ENCODE data around the gene RNF17.

Gene RNF17

DNA sequence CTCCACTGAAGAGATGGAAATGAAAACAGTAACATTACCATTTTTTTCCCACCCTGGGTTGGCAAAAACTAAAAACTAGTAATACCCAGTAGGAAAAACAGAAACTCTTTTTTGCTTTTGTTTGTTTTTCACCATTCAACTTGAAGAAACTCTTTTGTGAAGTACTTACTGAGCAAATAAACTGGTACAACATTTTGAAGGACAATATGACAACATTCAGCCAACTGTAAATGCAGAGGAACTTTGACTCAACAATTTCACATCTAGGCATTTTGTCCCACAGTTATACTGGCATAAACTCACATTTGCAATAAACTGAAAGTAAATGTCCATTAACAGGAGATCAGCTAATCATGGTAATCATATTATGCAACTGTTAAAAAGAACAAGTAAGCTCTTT is 152.5 kb downstream of the RNF17 start:
- no peak for DNase-seq (ENCODE audit: low read depth)
- TF ChIP-seq, protein P1, sequence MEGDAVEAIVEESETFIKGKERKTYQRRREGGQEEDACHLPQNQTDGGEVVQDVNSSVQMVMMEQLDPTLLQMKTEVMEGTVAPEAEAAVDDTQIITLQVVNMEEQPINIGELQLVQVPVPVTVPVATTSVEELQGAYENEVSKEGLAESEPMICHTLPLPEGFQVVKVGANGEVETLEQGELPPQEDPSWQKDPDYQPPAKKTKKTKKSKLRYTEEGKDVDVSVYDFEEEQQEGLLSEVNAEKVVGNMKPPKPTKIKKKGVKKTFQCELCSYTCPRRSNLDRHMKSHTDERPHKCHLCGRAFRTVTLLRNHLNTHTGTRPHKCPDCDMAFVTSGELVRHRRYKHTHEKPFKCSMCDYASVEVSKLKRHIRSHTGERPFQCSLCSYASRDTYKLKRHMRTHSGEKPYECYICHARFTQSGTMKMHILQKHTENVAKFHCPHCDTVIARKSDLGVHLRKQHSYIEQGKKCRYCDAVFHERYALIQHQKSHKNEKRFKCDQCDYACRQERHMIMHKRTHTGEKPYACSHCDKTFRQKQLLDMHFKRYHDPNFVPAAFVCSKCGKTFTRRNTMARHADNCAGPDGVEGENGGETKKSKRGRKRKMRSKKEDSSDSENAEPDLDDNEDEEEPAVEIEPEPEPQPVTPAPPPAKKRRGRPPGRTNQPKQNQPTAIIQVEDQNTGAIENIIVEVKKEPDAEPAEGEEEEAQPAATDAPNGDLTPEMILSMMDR (IDR thresholded peaks at IDR 0.05; ENCODE audit: low read depth, low read length, missing control alignments): no peak
- in situ Hi-C loops (cut with HindIII; ENCODE audit: low sequenced_read_pairs): no loop called here
- no peak overlapping the region for H3K4me3 ChIP-seq (ENCODE audit: low read depth, low read length)

DNA sequence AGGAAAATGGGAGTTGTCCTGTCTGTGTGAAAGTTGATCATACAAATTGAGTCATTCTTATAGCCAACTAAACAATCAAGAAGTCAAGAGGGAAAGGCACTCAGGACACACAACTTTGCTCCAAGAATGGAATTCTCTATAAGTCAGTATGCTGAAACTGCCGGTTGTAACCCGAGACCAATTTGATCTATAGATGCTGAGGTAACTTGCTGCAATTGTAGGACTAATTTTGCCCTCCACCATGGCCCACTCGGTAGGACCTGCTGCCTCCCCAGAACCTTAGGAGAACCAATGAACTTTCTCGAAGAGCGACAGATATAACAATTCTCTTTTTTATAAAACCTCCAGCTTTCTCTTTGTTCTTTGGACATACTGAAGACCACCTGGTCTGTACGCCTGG is 157.0 kb downstream of the RNF17 start:
- TF ChIP-seq, protein P1 (IDR thresholded peaks at IDR 0.05; ENCODE audit: low read depth, low read length, missing control alignments): no peak
- DNase-seq (ENCODE audit: low read depth): no peak
- H3K4me3 ChIP-seq (ENCODE audit: low read depth, low read length): no peak overlapping the region
- in situ Hi-C loops (cut with HindIII; ENCODE audit: low sequenced_read_pairs): no loop called here

DNA sequence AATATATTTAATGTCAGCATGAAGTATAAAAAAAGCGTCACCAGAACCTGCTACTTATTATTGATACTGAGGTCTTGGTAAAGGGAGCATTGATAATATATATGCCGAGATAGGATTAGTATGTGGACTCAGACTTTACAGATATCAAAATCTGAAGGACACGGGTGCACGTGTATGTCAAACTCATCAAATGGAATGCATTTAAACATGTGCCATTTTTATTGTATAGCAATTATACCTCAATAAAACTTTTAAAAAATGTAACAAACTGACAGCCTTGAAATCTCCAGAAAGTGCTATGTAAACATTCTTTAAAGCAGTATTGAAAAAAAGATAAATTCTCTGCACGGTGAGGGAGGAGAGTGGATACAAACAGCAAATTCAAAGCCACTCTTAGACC is 157.9 kb downstream of the RNF17 start:
- in situ Hi-C loops (cut with HindIII; ENCODE audit: low sequenced_read_pairs): no loop called here
- peak overlapping the region; percentile 92 for H3K4me3 ChIP-seq (ENCODE audit: low read depth, low read length)
- TF ChIP-seq, protein P1 (IDR thresholded peaks at IDR 0.05; ENCODE audit: low read depth, low read length, missing control alignments): no peak

DNA sequence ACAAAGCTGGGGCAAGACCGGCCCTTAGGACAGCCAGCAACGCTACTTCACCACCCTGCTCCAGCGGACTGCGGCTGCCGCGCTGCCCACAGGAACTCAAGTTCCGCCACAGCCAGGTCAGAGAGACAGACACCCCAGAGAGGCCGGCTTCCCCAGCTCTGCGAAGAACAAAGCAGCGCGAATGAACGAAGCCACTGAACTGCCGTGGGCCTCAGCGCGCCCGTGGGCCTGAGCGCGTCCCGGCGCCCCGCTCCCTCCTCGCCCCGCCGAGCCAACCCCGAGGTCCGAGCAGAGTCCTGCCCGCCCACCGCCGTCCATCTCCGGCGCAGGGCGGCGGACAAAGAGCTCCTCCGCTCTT is 158.4 kb downstream of the RNF17 start:
- in situ Hi-C loops (cut with HindIII; ENCODE audit: low sequenced_read_pairs): no loop called here
- peak overlapping the region; percentile 92 for H3K4me3 ChIP-seq (ENCODE audit: low read depth, low read length)
- TF ChIP-seq, protein P1 (IDR thresholded peaks at IDR 0.05; ENCODE audit: low read depth, low read length, missing control alignments): no peak
- no peak for DNase-seq (ENCODE audit: low read depth)

More for the DNA sequence above, 157.9 kb downstream of the RNF17 start:
- no peak for DNase-seq (ENCODE audit: low read depth)

DNA sequence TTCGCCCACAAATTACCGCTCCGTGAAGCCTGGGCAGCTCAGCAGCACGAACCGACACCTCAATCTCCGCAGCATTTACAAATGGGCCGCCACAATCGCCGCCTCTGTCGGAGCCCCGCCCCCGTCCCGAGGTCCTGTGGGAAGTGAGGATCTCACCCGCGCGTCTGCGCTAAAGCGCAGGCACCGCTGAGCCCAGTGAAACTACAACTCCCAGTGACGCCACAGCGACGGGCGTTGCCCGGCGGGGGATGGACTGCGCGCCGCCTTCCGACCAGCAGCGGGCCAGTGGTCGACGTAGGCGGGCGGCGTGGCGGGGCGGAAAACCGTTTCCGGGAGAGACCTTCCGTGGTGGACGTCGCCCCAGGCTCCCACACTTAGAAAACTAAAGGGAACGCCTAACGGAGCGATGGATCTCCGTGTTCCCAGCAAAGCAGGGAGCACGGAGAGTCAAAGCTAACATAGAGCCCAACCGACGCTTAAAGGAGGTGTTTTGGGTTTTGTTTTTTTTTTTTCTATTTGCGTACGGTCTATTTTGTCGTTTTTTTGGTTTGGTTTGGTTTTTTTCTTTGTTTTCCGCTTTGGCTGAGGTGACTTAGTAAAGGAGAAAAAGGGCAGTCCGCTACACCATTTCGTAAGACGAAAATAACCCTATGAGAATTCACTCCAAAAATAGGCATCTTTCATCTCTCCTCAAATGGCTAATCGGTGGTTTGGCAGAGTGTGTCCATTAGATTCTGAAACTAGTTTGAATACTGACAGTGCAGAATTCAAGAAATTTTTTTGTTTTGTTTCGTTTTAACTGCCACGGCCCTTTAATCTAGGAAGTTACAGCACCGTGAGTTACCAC is 159.0 kb downstream of the RNF17 start:
- in situ Hi-C loops (cut with HindIII; ENCODE audit: low sequenced_read_pairs): no loop called here
- TF ChIP-seq, protein P1 (IDR thresholded peaks at IDR 0.05; ENCODE audit: low read depth, low read length, missing control alignments): no peak
- peak; percentile 95 for DNase-seq (ENCODE audit: low read depth)
- H3K4me3 ChIP-seq (ENCODE audit: low read depth, low read length): peak overlapping the region; percentile 92

DNA sequence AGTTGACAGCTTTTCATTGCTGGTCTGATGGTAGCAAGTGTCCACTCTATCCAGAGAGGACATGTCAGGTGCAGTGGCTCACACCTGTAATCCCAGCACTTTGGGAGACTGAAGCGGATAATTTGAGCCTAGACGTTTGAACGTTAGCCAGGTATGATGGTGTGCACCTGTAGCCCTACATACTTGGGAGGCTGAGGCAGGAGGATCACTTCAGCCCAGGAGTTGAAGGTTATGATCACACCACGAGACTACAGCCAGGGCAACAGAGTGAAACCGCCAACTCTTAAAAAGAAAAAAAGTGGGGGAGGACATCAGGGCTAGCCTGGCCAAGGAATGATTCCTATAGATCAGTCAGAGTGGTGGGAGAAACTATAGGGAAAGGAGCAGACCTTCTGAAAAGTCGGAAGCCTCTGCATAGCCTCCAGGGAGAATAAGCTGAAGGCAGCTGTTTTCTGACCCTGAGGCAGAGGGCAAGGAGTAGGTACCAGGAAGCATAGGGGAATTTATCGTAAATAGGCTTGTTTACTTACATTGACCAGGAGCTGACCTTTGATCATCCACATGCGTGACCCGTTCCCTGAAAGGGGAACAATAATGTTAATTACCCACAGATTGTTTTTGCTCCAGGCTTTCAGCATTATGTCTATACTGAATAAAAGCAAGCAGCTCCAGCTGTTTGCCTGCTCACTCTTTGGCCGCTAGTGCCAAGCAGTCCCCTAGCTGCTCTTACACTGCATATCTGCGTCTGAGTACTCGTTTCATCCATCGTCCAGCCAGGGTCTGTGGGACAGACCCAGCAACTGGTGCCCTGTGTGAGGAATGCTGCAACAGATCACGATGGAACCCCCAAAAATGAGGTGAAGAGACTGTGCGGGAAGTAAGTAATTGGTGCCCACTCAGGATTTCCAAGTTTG is 161.6 kb downstream of the RNF17 start:
- DNase-seq (ENCODE audit: low read depth): no peak
- no peak overlapping the region for H3K4me3 ChIP-seq (ENCODE audit: low read depth, low read length)
- in situ Hi-C loops (cut with HindIII; ENCODE audit: low sequenced_read_pairs): no loop called here
- TF ChIP-seq, protein P1 (IDR thresholded peaks at IDR 0.05; ENCODE audit: low read depth, low read length, missing control alignments): no peak
